ENCODE results near the gene MYLK2. TPM values are rescaled to one million over a fixed set of nuclear protein-coding genes. Genes with fewer than 3 reads are reported as not detected.

The MYLK2 gene
- total RNA-seq, 2 donors from 2014 or later = not detected

DNA sequence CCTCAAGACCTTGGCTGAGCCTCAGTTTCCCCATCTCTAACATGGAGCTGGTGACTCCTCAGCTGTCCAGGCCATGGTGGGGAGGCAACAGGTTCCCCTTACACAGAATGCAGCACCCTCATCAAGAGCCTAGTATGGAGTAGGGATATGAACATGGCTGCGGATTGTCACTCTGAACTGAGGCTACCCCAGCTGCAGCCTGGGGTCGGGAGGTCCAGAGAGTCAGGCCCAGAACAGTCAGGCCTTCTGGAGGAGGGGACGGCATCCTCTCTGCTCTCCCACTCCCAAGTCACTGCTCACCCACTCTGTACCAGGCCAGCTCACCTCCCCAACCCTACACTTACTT lies 27.6 kb downstream of the MYLK2 start:
- Histone ChIP-seq H3K27me3 (replicated peaks; ENCODE audit: insufficient read depth) (no peaks in the 10 kb centered on the region), H3K27ac (no peak overlapping the region), H3K9me3 (no peaks in the 10 kb centered on the region), H3K36me3 (no peaks in the 10 kb centered on the region), H3K4me1 (ENCODE audit: control insufficient read depth in 1 of 2, low read depth in 2 of 2) (peaks cover 14 to 42% of the 10 kb centered on the region in 2 donors), H3K4me3 (no peak overlapping the region)
- TF ChIP-seq, protein P1, sequence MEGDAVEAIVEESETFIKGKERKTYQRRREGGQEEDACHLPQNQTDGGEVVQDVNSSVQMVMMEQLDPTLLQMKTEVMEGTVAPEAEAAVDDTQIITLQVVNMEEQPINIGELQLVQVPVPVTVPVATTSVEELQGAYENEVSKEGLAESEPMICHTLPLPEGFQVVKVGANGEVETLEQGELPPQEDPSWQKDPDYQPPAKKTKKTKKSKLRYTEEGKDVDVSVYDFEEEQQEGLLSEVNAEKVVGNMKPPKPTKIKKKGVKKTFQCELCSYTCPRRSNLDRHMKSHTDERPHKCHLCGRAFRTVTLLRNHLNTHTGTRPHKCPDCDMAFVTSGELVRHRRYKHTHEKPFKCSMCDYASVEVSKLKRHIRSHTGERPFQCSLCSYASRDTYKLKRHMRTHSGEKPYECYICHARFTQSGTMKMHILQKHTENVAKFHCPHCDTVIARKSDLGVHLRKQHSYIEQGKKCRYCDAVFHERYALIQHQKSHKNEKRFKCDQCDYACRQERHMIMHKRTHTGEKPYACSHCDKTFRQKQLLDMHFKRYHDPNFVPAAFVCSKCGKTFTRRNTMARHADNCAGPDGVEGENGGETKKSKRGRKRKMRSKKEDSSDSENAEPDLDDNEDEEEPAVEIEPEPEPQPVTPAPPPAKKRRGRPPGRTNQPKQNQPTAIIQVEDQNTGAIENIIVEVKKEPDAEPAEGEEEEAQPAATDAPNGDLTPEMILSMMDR (IDR thresholded peaks at IDR 0.05) = no peak
- DNase-seq (ENCODE audit: low spot score) (no peak), ATAC-seq (ENCODE audit: insufficient number of reproducible peaks, low FRiP score, low read depth) (no peak)

DNA sequence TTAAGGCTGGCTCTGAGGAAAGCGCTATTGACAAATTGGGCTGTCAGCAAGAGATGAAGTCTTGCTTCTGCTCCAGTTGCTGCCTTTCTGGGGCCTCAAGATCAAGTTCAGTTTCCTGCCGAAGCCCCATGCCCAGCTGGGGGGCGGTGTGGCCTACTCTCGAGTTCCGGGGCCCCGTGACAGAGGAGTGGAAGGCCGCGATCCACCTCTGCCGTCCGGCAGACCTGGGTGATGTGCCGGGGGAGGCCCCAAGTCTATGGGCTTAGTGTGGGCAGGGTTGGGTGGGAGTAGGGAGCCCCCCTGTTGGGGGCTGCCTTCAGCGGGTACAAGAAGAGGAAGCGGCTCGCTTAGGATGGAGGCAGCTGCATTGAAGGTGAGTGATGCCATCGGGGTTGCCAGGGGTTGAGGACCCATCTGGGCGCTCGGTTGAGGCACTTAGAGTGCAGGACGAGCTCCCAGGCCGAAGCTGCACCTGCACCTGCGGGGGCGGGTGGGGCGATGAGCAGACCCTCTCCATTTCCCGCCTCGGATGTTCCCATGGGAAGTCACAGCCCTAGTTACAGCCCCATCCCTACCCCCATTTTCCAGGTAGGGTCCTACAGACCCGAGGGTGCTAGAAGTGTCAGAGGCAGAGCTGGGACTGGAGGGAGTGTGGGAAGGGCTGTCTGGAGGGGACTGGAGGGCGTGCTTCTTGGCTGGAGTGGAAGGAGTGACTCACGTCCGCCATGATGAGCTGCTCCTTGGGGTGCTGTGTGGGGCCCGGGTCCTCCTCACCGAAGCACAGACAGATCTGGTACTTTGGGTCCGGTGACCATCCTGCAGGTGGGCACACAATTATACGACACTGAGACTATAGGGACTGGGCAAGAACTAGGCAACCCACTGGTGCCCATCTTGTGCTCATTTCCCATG lies 29.2 kb downstream of the MYLK2 start:
- no peak for ATAC-seq (ENCODE audit: insufficient number of reproducible peaks, low FRiP score, low read depth)
- Histone ChIP-seq H3K4me1 (ENCODE audit: control insufficient read depth in 1 of 2, low read depth in 2 of 2) (peaks cover 5 to 26% of the 10 kb centered on the region in 2 donors), H3K27me3 (replicated peaks; ENCODE audit: insufficient read depth) (no peaks in the 10 kb centered on the region), H3K36me3 (no peaks in the 10 kb centered on the region), H3K4me3 (no peak overlapping the region), H3K27ac (no peak overlapping the region), H3K9me3 (no peaks in the 10 kb centered on the region)
- TF ChIP-seq, protein P1 (IDR thresholded peaks at IDR 0.05) = no peak
- no peak for DNase-seq (ENCODE audit: low spot score)

DNA sequence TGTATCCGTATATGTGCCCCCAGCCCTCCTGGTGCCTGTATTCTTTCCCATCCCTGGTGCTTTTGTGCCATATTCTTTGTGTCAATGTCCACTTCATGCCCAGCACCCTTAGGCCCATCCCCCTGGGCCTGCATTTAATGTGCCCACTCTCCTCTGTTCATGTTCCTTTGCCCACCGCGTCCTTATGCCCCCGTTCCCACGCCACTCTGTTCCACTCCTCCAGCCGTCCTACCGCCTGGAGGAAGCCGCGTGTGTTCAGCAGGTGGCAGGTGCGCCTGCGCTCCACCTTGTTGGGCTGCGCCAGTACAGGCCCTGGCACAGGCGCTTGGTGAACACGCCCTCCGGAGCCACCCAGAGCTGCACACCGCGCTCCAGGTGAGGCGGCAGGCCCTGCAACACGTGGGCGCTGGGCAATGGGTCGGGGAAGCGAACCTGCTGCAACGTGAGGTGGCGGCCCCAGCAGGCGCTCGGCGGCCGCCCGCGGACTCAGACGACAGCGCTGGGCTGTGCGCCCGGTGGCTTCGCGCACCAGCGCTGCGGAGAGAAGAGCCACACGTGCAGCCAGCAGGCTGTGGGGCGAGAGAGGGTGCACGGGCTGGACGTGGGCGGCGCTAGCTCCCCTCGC lies 30.3 kb downstream of the MYLK2 start:
- no peaks in the 10 kb centered on the region for H3K27me3 ChIP-seq (replicated peaks; ENCODE audit: insufficient read depth)
- peaks cover 0 to 15% of the 10 kb centered on the region in 2 donors for H3K4me1 ChIP-seq (ENCODE audit: control insufficient read depth in 1 of 2, low read depth in 2 of 2)
- no peak for ATAC-seq (ENCODE audit: insufficient number of reproducible peaks, low FRiP score, low read depth)
- TF ChIP-seq, protein P1 (IDR thresholded peaks at IDR 0.05) = no peak
- DNase-seq (ENCODE audit: low spot score) = no peak
- no peak overlapping the region for H3K4me3 ChIP-seq
- H3K36me3 ChIP-seq = no peaks in the 10 kb centered on the region
- H3K27ac ChIP-seq = no peak overlapping the region
- no peaks in the 10 kb centered on the region for H3K9me3 ChIP-seq

DNA sequence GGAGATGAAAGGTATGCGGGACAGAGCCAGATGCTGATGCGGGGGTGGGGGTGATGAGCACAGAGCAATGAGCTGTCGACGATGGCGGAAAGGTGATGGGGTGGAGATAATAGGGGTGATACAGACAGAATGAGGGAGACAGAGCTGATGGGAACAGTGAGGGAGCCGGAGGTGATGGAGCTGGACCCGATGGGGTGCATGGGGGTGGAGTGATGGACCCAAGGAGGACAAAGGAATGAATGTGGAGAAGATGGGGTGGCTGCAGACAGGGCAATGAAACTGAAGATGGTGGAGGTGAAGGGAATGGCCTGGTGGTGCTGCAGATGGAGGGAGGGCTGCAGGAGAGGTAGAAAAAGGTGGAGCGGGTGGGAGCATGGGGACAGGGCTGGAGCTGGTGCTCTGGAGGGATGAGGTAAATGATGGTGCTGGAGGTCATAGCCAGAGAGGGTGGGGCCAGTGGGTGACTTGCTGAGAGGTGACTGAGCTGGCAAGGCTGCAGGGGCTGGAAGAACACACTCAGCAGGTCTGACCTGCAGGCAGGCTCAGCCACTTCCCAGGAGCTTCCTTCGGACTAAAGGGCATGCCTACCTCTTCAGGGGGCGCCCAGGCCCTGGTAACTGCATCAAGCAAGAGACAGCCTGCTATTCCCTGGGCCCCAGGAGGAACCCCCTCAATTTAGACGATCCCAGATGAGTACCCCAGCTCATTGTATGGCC lies 32.2 kb downstream of the MYLK2 start:
- ATAC-seq (ENCODE audit: insufficient number of reproducible peaks, low FRiP score, low read depth) (no peak), DNase-seq (ENCODE audit: low spot score) (no peak)
- peaks cover 0 to 2% of the 10 kb centered on the region in 2 donors for H3K4me1 ChIP-seq (ENCODE audit: control insufficient read depth in 1 of 2, low read depth in 2 of 2)
- no peak overlapping the region for H3K27ac ChIP-seq
- H3K9me3 ChIP-seq = no peaks in the 10 kb centered on the region
- H3K4me3 ChIP-seq = no peak overlapping the region
- no peaks in the 10 kb centered on the region for H3K36me3 ChIP-seq
- no peaks in the 10 kb centered on the region for H3K27me3 ChIP-seq (replicated peaks; ENCODE audit: insufficient read depth)
- TF ChIP-seq, protein P1 (IDR thresholded peaks at IDR 0.05) = no peak

DNA sequence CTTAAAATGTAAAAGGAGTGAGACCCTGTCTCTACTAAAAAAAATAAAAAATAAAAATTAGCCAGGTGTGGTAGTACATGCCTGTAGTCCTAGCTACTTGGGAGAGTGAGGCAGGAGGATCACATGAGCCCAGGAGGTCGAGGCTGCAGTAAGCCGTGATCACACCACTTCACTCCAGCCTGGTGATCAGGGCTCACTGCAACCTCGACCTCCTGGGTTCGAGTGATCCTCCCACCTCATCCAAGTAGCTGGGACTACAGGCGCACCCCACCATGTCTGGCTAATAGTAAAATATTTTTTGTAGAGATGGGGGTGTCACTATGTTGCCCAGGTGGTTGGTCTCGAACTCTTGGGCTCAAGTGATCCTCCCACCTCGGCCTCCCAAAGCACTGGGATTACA lies 34.3 kb downstream of the MYLK2 start:
- Histone ChIP-seq H3K4me1 (ENCODE audit: control insufficient read depth in 1 of 2, low read depth in 2 of 2) (no peaks in the 10 kb centered on the region), H3K27me3 (replicated peaks; ENCODE audit: insufficient read depth) (no peaks in the 10 kb centered on the region)
- no peak for ATAC-seq (ENCODE audit: insufficient number of reproducible peaks, low FRiP score, low read depth)

More for the DNA sequence above, 34.3 kb downstream of the MYLK2 start:
- no peak for DNase-seq (ENCODE audit: low spot score)
- H3K9me3 ChIP-seq = no peaks in the 10 kb centered on the region
- H3K4me3 ChIP-seq = no peak overlapping the region
- H3K36me3 ChIP-seq = no peaks in the 10 kb centered on the region
- TF ChIP-seq, protein P1 (IDR thresholded peaks at IDR 0.05) = no peak
- no peak overlapping the region for H3K27ac ChIP-seq
